AG10803 (cell line): Measurements from ENCODE around the gene NEU2.

Experiments
- DNase-seq: peaks from one replicate; pipeline ENCODE4 v3.0.0; 2010; ENCODE audit warnings: low read depth
- H3K4me3 ChIP-seq: 2 replicates; pipeline ENCODE4 v1.5.1; 2011; ENCODE audit warnings: mild to moderate bottlenecking, low read length, control low read depth
- TF ChIP-seq, protein P1 (sequence below): conservative IDR thresholded peaks from 2 replicates; pipeline ENCODE4 v1.5.1; 2011; ENCODE audit warnings: mild to moderate bottlenecking, low read length, control low read depth, inconsistent platforms

Gene NEU2

DNA sequence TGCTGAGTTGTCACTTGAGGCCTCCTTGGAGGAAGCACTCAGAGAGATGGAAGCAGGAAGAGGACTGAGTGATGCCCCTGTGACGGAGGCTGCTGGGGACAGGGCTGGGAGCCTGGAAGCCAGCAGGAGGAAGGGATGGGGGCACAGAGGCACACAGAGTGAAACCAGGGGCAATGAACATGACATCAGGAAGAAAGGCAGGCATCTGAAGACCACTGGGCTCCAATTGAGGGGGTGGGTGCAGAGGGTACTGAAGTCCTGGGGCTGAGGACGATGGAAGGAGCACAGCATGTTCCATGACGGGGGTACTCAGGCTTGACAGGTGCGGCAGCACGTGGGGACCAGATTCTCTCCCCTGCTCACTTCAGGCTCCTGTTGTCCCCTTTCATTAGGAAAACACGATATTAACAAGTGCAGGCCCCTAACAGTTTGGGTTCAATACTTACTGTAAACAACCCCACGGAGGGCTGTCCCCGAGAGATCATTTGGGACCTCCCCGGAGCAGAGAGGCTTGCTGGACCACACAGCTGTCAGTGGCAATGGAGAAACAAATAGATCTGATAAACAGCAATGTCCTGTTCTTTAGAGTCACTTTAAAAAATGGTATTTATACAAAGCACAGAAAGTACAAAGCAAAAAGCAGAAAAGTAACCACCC is 36.4 kb downstream of the NEU2 start:
- no peak overlapping the region for H3K4me3 ChIP-seq
- no peak for DNase-seq
- TF ChIP-seq, protein P1, sequence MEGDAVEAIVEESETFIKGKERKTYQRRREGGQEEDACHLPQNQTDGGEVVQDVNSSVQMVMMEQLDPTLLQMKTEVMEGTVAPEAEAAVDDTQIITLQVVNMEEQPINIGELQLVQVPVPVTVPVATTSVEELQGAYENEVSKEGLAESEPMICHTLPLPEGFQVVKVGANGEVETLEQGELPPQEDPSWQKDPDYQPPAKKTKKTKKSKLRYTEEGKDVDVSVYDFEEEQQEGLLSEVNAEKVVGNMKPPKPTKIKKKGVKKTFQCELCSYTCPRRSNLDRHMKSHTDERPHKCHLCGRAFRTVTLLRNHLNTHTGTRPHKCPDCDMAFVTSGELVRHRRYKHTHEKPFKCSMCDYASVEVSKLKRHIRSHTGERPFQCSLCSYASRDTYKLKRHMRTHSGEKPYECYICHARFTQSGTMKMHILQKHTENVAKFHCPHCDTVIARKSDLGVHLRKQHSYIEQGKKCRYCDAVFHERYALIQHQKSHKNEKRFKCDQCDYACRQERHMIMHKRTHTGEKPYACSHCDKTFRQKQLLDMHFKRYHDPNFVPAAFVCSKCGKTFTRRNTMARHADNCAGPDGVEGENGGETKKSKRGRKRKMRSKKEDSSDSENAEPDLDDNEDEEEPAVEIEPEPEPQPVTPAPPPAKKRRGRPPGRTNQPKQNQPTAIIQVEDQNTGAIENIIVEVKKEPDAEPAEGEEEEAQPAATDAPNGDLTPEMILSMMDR, result no peak

DNA sequence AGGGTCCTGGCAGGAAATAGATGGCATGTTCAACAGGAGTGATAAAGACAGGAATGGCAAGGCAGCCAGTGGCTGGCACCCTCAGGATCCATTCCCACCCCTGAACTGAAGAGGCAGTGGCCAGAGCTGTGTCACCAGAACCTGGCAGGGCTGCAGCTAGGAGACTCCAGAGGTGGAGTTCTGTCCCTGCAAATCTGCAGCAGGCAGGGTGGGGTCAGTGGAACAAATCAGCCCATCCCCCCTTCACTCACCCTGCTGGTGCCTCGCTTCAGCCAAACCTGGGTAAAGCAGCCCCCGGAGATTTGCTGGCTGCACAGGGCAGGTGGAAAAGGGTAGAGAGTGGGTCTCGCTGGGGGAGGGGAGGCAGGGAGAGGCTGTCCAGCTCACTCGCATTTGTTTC is 40.4 kb downstream of the NEU2 start:
- H3K4me3 ChIP-seq, result no peak overlapping the region
- TF ChIP-seq, protein P1, result no peak
- no peak for DNase-seq

DNA sequence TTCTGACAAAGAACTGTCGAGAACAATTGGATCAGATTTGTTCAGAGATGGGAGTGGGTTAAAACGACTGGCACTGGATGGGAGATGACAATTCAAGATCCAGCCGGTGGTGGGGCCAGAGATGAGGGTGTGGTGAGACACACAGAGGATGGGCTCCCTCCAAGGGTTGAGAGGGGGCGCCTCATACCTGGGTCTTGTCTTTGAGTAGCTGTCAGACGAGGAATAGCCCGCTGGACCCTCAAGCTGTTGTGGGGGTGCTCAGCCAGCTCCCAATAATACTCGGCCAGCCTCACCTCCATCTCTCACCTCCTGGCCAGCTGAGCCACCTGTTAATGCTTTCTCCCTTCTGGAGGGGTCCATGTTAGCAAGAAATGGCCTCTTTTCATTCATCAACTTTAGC is 41.6 kb downstream of the NEU2 start:
- TF ChIP-seq, protein P1, result no peak
- no peak for DNase-seq
- H3K4me3 ChIP-seq, result no peak overlapping the region

DNA sequence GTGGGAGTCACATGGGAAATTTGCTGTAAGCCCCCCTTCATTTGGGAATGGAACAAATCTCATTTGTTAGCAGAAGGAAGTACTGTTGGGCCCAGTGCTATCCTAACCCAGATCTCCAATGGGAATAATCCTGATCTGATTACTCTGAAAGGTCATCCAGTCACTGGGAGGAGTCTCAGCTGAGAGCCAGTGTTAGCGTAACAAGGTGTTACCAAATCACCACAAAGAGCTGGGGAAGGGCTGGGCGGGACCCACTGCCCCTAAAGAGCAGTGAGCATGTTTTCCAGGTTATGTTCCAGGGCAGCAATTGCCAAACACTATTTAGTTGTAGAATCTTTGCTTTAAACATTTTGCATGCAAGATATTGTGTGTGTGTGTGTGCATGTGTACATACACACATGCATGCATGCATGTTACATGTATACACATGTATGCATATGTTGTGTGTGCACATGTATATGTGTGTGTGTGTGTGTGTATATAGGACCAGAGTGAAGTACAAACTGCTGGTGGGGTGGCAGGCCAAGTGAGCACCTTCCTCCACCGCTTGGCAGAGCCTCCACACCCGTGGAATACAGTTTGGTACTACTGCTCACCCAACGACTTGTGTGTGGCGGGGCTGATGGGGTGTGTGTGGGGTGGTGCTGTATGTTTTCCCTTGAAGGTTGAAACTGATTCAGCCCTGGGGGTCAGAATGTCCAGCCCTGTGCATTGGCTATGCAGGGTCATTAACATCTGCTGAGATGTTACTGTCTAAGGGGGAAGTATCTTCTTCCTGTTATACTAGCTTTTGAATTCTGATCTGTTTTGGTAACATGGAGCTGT is 42.9 kb downstream of the NEU2 start:
- TF ChIP-seq, protein P1, result no peak
- no peak for DNase-seq
- H3K4me3 ChIP-seq, result no peak overlapping the region

DNA sequence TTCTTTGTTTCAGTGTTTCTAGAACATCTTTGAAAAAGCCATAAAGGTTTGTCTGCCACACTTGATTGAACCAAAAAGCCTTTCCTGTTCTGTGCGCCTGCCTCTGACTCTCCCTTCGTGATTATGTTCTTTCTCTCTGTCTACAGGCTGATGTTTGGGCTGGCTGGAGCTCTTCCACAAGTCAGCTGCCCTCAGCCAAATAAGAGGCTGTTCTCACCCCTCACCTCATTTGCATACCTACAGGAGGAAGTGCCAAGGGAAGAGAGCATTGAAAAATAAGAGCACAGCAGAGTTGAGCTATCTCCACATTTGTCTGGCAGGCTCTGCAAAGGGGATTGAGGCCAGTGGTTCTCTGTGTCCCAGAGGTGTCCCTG is 43.5 kb downstream of the NEU2 start:
- TF ChIP-seq, protein P1, result no peak
- no peak for DNase-seq
- H3K4me3 ChIP-seq, result no peak overlapping the region

DNA sequence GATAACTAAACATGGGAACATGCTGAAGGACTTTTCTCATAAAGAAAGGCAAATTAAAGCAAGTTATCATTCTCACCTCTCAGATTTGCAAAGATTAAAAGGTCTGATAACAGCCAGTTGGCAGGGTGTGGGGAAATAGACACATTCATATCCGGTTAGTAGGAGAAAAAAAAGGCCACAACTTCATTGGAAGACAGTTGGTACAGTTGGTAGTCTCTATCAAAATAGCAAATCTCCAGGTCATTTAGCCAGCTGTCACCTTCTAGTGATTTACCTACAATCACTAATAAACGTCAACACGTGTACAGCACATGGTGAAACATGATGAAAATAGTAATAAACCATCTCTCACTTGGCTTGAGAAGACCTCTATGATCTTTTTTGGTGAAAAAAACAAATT is 44.3 kb downstream of the NEU2 start:
- TF ChIP-seq, protein P1, result no peak
- DNase-seq, result no peak
- no peak overlapping the region for H3K4me3 ChIP-seq

DNA sequence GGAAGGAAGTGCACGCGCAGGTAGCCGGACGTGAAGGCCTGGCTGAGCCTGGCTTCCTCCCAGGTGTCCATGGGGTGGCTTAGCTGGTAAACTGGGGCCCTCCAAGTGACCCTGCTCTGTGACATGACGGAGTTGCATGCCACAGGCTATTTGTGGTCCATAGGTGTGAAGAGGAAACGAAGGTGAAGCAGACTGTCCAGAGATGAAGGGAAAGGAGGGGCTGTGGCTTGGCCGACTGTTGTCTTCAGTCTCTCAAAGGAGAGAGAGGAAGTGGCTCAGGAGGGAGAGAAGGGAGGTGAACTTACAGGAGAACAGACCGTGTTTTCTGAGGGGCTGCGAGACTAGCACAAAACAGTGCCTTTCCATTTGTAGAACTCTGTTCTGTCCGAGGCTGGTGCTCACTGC is 47.0 kb downstream of the NEU2 start:
- TF ChIP-seq, protein P1, result no peak
- no peak for DNase-seq
- no peak overlapping the region for H3K4me3 ChIP-seq
